WTC11 (cell line): ENCODE results near the gene ARL15. TPM values are rescaled to one million over a fixed set of nuclear protein-coding genes. Genes with fewer than 3 reads are reported as not detected.
"Not testable (repeated sequence)": the region's sequence is repeated elsewhere in the genome, so short reads cannot be mapped to it uniquely, and the experiment has no call there.

Source experiments
- ATAC-seq: fragments of 200-7000 bp; cut with Tn5 transposase; 2 replicates; pipeline ENCODE4 v1.10.0; 2021; ENCODE audit warnings: mild to moderate bottlenecking, moderate library complexity
- CTCF ChIA-PET: fragments of 300-600 bp; sonication (Branson Sonifier 250); formaldehyde crosslinking; loops from one replicate; lab custom pipeline; 2021; ENCODE audit warnings: antibody characterized with exemption; lab: Charles Lee
- POLR2A ChIA-PET: fragments of 350-600 bp; sonication (Branson Sonifier 250); formaldehyde crosslinking; loops from one replicate; lab custom pipeline; 2021; ENCODE audit warnings: antibody characterized with exemption; lab: Charles Lee
- DNase-seq: peaks from one replicate; pipeline ENCODE4 v3.0.0; 2021; ENCODE audit warnings: low spot score
- H3K27ac Mint-ChIP-seq: 2 replicates; pipeline ENCODE4 v1.8.0; 2021; ENCODE audit warnings: mixed read lengths
- H3K27me3 Mint-ChIP-seq: 2 replicates; pipeline ENCODE4 v1.8.0; 2021; ENCODE audit warnings: low read depth, mild to moderate bottlenecking, moderate library complexity, mixed read lengths
- H3K36me3 Mint-ChIP-seq: 2 replicates; pipeline ENCODE4 v1.8.0; 2021; ENCODE audit warnings: mixed read lengths
- H3K4me1 Mint-ChIP-seq: 2 replicates; pipeline ENCODE4 v1.8.0; 2022; ENCODE audit warnings: mixed read lengths
- H3K4me3 Mint-ChIP-seq: 2 replicates; pipeline ENCODE4 v1.8.0; 2021; ENCODE audit warnings: mild to moderate bottlenecking, moderate library complexity, mixed read lengths
- H3K9me3 Mint-ChIP-seq: 2 replicates; pipeline ENCODE4 v1.8.0; 2021; ENCODE audit warnings: mixed read lengths
- ELF4 ChIP-seq: sonication (generic); formaldehyde crosslinking; IDR thresholded peaks from 2 replicates; pipeline ENCODE4 v1.8.1; 2022; ENCODE audit warnings: low read depth, mild to moderate bottlenecking, moderate library complexity, missing genetic modification reagents
- EMX1 ChIP-seq: fragments of 250-450 bp; sonication (Bioruptor Pico); IDR thresholded peaks from 2 replicates; pipeline ENCODE4 v1.8.0; 2021; ENCODE audit warnings: mild to moderate bottlenecking
- ETV6 ChIP-seq: sonication (generic); formaldehyde crosslinking; IDR thresholded peaks from 2 replicates; pipeline ENCODE4 v1.8.1; 2022; ENCODE audit warnings: mild to moderate bottlenecking, missing genetic modification reagents
- FOXP1 ChIP-seq: sonication (generic); formaldehyde crosslinking; IDR thresholded peaks from 2 replicates; pipeline ENCODE4 v1.8.0; 2022; ENCODE audit warnings: missing genetic modification reagents, mild to moderate bottlenecking, moderate library complexity, borderline replicate concordance
- IRF2 ChIP-seq: sonication (generic); formaldehyde crosslinking; IDR thresholded peaks from 2 replicates; pipeline ENCODE4 v1.8.0; 2022; ENCODE audit warnings: low read depth, missing genetic modification reagents, borderline replicate concordance
- NFATC4 ChIP-seq: fragments of 250-450 bp; sonication (Bioruptor Pico); IDR thresholded peaks from 2 replicates; pipeline ENCODE4 v1.9.0; 2021; ENCODE audit warnings: mild to moderate bottlenecking
- PRRX2 ChIP-seq: fragments of 250-450 bp; sonication (Bioruptor Pico); IDR thresholded peaks from 2 replicates; pipeline ENCODE4 v1.8.0; 2021; ENCODE audit warnings: mild to moderate bottlenecking
- TEAD1 ChIP-seq: sonication (generic); formaldehyde crosslinking; IDR thresholded peaks from 2 replicates; pipeline ENCODE4 v1.8.0; 2022; ENCODE audit warnings: mild to moderate bottlenecking, missing genetic modification reagents
- TEAD4 ChIP-seq: sonication (generic); formaldehyde crosslinking; IDR thresholded peaks from 2 replicates; pipeline ENCODE4 v1.8.0; 2022; ENCODE audit warnings: mild to moderate bottlenecking, missing genetic modification reagents
- ZNF232 ChIP-seq: sonication (generic); formaldehyde crosslinking; IDR thresholded peaks from 2 replicates; pipeline ENCODE4 v1.8.0; 2022; ENCODE audit warnings: mild to moderate bottlenecking, missing genetic modification reagents
- ZNF317 ChIP-seq: sonication (generic); formaldehyde crosslinking; IDR thresholded peaks from 2 replicates; pipeline ENCODE4 v1.8.1; 2023; ENCODE audit warnings: low read depth, mild to moderate bottlenecking, moderate library complexity, missing genetic modification reagents, borderline replicate concordance
- ZNF416 ChIP-seq: fragments of 250-450 bp; sonication (Bioruptor Pico); IDR thresholded peaks from 2 replicates; pipeline ENCODE4 v1.9.0; 2021; ENCODE audit warnings: mild to moderate bottlenecking, inconsistent platforms
- ZNF671 ChIP-seq: fragments of 250-450 bp; sonication (Bioruptor Pico); IDR thresholded peaks from 2 replicates; pipeline ENCODE4 v1.8.0; 2021; ENCODE audit warnings: mild to moderate bottlenecking
- total RNA-seq: library from RNA; stranded (reverse); gene quantifications from 3 replicates; pipeline ENCODE4 v1.2.3, GENCODE V29; 2021
- TF ChIP-seq, protein P1 (sequence below): sonication (generic); formaldehyde crosslinking; IDR thresholded peaks from 2 replicates; pipeline ENCODE4 v1.8.1; 2023; ENCODE audit warnings: mild to moderate bottlenecking, missing genetic modification reagents
- TF ChIP-seq, protein P2 (sequence below): fragments of 250-450 bp; sonication (Bioruptor Pico); IDR thresholded peaks from 2 replicates; pipeline ENCODE4 v1.9.0; 2021; ENCODE audit warnings: mild to moderate bottlenecking
- TF ChIP-seq, protein P3 (sequence below): sonication (generic); formaldehyde crosslinking; conservative IDR thresholded peaks from 2 replicates; pipeline ENCODE4 v1.8.1; 2022; ENCODE audit warnings: mild to moderate bottlenecking, missing genetic modification reagents
- TF ChIP-seq, protein P4 (sequence below): sonication (generic); formaldehyde crosslinking; IDR thresholded peaks from 2 replicates; pipeline ENCODE4 v1.8.1; 2022; ENCODE audit warnings: mild to moderate bottlenecking, missing genetic modification reagents, moderate library complexity, borderline replicate concordance
- TF ChIP-seq, protein P5 (sequence below): sonication (generic); formaldehyde crosslinking; IDR thresholded peaks from 2 replicates; pipeline ENCODE4 v1.8.1; 2022; ENCODE audit warnings: low read depth, missing genetic modification reagents, borderline replicate concordance

Gene ARL15
- total RNA-seq, 1 experiment from 2014 or later, result 20.1 TPM

DNA sequence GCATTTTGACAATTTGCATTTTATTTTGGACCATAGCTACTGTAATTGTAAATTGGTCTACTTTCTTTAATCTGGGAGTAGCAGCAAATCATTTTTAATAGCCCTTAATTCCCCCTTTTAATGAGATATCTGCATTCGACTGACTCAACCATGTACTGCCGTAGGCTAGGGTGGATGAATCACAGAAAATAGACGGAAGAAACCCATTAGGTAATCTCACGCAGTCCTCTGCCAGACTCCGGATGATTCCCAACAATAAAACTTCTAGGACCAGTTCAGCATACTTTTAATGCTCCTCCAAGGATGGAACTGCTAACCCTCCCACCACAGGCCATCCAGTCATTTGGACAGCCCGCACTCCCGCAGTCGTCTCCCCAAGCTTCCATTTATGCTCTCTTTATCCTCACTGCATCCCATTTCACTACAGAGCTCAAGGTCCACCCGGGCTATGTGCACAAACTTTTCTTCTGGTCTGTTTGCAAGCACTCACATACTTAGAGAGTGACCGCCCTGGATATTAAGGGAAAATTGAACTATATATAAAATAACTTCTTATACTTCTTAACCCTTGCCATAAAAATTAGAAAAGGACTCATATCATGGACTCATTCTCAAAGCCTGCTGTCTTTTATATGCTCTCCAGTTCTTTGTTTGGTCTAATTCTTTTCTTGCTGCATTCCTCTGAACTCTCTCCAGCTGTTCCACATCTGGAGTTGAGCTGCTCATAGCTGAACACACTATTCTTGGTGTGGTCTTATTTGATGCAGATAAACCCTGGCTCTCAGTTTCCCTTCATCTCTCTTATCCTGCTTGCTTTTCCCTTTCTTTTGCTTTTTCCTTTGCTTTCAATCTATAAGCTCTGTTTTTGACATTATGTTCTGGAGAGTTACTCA lies 326.6 kb downstream of the ARL15 start (continued):
- no peak for TF ChIP-seq NFATC4 (CRISPR knock-in tag)
- no peak for TF ChIP-seq FOXP1 (CRISPR knock-in tag)
- no peak for TF ChIP-seq ZNF232 (CRISPR knock-in tag)
- TF ChIP-seq IRF2 (CRISPR knock-in tag), result no peak
- no peak for TF ChIP-seq ELF4

- ATAC-seq, POLR2A ChIA-PET, DNase-seq: not testable (repeated sequence)
Measured at GRCh38 chr5:53982319-53982718, 328.1 kb downstream of the ARL15 start.

DNA sequence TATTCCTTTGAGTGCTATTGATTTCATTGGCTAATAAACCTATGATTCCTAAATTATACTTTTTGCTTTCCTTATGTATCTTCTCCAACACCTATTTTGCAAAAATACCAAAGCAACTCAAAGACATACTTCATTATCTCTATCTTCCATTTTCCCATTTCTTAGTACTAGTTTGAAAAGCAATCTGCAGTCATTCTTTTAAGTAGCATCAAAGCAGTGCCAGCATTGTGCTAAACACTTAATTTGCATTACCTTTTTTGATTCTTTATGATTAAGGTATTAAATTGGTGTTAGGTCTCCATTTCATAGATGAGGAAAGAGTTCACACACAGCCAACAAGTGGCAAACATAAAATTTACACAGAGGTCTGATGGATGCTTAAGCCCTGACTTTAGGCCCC lies 330.3 kb downstream of the ARL15 start:
- no peak for ATAC-seq
- no peak overlapping the region for H3K27ac Mint-ChIP-seq
- ChIA-PET POLR2A (no interaction called here), CTCF (no interaction called here)
- no peak for DNase-seq
- peaks cover 16% of the 10 kb centered on the region for H3K36me3 Mint-ChIP-seq
- H3K9me3 Mint-ChIP-seq, result peaks cover 14% of the 10 kb centered on the region
- H3K4me3 Mint-ChIP-seq, result no peak overlapping the region
- H3K4me1 Mint-ChIP-seq, result peaks cover 15% of the 10 kb centered on the region
- H3K27me3 Mint-ChIP-seq, result no peaks in the 10 kb centered on the region
- peak; percentile 82 for TF ChIP-seq ZNF317
- no peak for TF ChIP-seq ZNF416 (CRISPR knock-in tag)
- TF ChIP-seq EMX1 (CRISPR knock-in tag), result no peak
- TF ChIP-seq, all 79 proteins: peak for 1

More at GRCh38 chr5:53982319-53982718, 328.1 kb downstream of the ARL15 start:
- H3K27me3 Mint-ChIP-seq, CTCF ChIA-PET, H3K4me3 Mint-ChIP-seq, H3K27ac Mint-ChIP-seq: not testable (repeated sequence)
- peaks cover 16% of the 10 kb centered on the region for H3K36me3 Mint-ChIP-seq
- peaks cover 14% of the 10 kb centered on the region for H3K9me3 Mint-ChIP-seq
- H3K4me1 Mint-ChIP-seq, result peaks cover 28% of the 10 kb centered on the region

GRCh38 chr5:53974021-53974420 lies 336.4 kb downstream of the ARL15 start:
- no peaks in the 10 kb centered on the region; the same call in 1 of the 2 replicates for H3K4me1 Mint-ChIP-seq
- no peaks in the 10 kb centered on the region for H3K9me3 Mint-ChIP-seq
- H3K4me3 Mint-ChIP-seq, result no peak overlapping the region
- H3K36me3 Mint-ChIP-seq, result no peaks in the 10 kb centered on the region
- CTCF ChIA-PET, result no interaction called here
- no peaks in the 10 kb centered on the region for H3K27me3 Mint-ChIP-seq
- DNase-seq, result no peak
- POLR2A ChIA-PET, result no interaction called here
- no peak for ATAC-seq
- no peak for TF ChIP-seq ZNF671 (CRISPR knock-in tag)
- TF ChIP-seq, protein P1, sequence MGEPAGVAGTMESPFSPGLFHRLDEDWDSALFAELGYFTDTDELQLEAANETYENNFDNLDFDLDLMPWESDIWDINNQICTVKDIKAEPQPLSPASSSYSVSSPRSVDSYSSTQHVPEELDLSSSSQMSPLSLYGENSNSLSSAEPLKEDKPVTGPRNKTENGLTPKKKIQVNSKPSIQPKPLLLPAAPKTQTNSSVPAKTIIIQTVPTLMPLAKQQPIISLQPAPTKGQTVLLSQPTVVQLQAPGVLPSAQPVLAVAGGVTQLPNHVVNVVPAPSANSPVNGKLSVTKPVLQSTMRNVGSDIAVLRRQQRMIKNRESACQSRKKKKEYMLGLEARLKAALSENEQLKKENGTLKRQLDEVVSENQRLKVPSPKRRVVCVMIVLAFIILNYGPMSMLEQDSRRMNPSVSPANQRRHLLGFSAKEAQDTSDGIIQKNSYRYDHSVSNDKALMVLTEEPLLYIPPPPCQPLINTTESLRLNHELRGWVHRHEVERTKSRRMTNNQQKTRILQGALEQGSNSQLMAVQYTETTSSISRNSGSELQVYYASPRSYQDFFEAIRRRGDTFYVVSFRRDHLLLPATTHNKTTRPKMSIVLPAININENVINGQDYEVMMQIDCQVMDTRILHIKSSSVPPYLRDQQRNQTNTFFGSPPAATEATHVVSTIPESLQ (CRISPR knock-in tag), result no peak
- TF ChIP-seq PRRX2 (CRISPR knock-in tag), result no peak
- no peak for TF ChIP-seq TEAD4 (CRISPR knock-in tag)
- TF ChIP-seq ETV6 (CRISPR knock-in tag), result no peak
- TF ChIP-seq, protein P2, sequence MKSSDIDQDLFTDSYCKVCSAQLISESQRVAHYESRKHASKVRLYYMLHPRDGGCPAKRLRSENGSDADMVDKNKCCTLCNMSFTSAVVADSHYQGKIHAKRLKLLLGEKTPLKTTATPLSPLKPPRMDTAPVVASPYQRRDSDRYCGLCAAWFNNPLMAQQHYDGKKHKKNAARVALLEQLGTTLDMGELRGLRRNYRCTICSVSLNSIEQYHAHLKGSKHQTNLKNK (CRISPR knock-in tag), result no peak
- no peak for TF ChIP-seq ZNF416 (CRISPR knock-in tag)
- TF ChIP-seq, protein P3, sequence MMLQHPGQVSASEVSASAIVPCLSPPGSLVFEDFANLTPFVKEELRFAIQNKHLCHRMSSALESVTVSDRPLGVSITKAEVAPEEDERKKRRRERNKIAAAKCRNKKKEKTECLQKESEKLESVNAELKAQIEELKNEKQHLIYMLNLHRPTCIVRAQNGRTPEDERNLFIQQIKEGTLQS (CRISPR knock-in tag), result no peak
- no peak for TF ChIP-seq TEAD1
- TF ChIP-seq, protein P4, sequence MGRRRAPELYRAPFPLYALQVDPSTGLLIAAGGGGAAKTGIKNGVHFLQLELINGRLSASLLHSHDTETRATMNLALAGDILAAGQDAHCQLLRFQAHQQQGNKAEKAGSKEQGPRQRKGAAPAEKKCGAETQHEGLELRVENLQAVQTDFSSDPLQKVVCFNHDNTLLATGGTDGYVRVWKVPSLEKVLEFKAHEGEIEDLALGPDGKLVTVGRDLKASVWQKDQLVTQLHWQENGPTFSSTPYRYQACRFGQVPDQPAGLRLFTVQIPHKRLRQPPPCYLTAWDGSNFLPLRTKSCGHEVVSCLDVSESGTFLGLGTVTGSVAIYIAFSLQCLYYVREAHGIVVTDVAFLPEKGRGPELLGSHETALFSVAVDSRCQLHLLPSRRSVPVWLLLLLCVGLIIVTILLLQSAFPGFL (CRISPR knock-in tag), result no peak
- TF ChIP-seq, protein P5, sequence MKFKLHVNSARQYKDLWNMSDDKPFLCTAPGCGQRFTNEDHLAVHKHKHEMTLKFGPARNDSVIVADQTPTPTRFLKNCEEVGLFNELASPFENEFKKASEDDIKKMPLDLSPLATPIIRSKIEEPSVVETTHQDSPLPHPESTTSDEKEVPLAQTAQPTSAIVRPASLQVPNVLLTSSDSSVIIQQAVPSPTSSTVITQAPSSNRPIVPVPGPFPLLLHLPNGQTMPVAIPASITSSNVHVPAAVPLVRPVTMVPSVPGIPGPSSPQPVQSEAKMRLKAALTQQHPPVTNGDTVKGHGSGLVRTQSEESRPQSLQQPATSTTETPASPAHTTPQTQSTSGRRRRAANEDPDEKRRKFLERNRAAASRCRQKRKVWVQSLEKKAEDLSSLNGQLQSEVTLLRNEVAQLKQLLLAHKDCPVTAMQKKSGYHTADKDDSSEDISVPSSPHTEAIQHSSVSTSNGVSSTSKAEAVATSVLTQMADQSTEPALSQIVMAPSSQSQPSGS, result no peak
- no peak overlapping the region for H3K27ac Mint-ChIP-seq
